ENCODE measurements around the gene MAP7D1. TPM values are rescaled to one million over a fixed set of nuclear protein-coding genes. Genes with fewer than 3 reads are reported as not detected.

MAP7D1 gene
- total RNA-seq, 4 donors from 2014 or later: 376 to 967 (median 474) TPM

DNA sequence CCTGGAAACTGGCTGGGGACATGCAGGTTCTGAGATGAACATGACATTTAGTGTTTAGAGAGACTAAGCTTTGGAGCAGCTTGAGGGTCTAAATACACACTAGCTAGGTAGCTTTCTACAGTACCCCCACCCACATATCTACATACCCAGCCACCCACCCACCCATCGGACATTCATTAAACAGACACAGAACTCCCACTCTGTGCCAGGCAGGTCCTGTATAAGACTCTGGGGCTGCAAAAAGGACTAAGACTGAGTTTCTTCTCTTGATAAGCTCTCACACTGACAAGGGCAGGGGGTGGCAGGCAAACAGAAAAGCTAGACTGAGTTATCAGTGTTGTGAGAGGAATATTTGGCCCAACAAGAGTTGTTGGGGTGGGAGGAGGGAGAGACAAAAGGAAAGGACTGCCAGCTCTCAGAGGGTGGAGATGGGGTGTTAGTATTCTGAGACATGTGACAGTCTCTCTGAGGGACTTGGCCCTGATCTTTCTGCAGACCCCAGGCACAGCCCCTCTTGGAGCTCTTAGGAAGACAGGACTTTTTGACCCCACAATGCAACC lies 6.8 kb downstream of the MAP7D1 start:
- Histone ChIP-seq H3K4me1 (peaks cover 88 to 92% of the 10 kb centered on the region in 2 donors), H3K27ac (peak overlapping the region; percentile 96 to 100 (median 99)), H3K4me3 (no peak overlapping the region), H3K27me3 (no peaks in the 10 kb centered on the region), H3K9me3 (no peaks in the 10 kb centered on the region), H3K36me3 (no peaks in the 10 kb centered on the region)
- TF ChIP-seq, protein P1, sequence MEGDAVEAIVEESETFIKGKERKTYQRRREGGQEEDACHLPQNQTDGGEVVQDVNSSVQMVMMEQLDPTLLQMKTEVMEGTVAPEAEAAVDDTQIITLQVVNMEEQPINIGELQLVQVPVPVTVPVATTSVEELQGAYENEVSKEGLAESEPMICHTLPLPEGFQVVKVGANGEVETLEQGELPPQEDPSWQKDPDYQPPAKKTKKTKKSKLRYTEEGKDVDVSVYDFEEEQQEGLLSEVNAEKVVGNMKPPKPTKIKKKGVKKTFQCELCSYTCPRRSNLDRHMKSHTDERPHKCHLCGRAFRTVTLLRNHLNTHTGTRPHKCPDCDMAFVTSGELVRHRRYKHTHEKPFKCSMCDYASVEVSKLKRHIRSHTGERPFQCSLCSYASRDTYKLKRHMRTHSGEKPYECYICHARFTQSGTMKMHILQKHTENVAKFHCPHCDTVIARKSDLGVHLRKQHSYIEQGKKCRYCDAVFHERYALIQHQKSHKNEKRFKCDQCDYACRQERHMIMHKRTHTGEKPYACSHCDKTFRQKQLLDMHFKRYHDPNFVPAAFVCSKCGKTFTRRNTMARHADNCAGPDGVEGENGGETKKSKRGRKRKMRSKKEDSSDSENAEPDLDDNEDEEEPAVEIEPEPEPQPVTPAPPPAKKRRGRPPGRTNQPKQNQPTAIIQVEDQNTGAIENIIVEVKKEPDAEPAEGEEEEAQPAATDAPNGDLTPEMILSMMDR (IDR thresholded peaks at IDR 0.05 in 4 of 5, conservative IDR thresholded peaks at IDR 0.05 in 1 of 5): no peak
- TF ChIP-seq POLR2A (IDR thresholded peaks at IDR 0.05): no peak
- in situ Hi-C loops (cut with MboI; ENCODE audit: low sequenced_read_pairs in 4 of 4) (no loop called here), intact Hi-C loops (cut with DNase I; ENCODE audit: low total_unique reads) (no loop called here)
- no peak for ATAC-seq
- DNase-seq: no peak

GRCh38 chr1:36163426-36163825 lies 7.5 kb downstream of the MAP7D1 start:
- Histone ChIP-seq H3K9me3 (no peaks in the 10 kb centered on the region), H3K4me3 (no peak overlapping the region), H3K36me3 (no peaks in the 10 kb centered on the region), H3K27ac (peak overlapping the region; percentile 96 to 100 (median 99)), H3K27me3 (no peaks in the 10 kb centered on the region), H3K4me1 (peaks cover 88 to 92% of the 10 kb centered on the region in 2 donors)
- ATAC-seq: no peak
- no peak for DNase-seq
- TF ChIP-seq, protein P1 (IDR thresholded peaks at IDR 0.05 in 4 of 5, conservative IDR thresholded peaks at IDR 0.05 in 1 of 5): no peak
- TF ChIP-seq POLR2A (IDR thresholded peaks at IDR 0.05): no peak
- intact Hi-C loops (cut with DNase I; ENCODE audit: low total_unique reads) (no loop called here), in situ Hi-C loops (cut with MboI; ENCODE audit: low sequenced_read_pairs in 4 of 4) (no loop called here)

DNA sequence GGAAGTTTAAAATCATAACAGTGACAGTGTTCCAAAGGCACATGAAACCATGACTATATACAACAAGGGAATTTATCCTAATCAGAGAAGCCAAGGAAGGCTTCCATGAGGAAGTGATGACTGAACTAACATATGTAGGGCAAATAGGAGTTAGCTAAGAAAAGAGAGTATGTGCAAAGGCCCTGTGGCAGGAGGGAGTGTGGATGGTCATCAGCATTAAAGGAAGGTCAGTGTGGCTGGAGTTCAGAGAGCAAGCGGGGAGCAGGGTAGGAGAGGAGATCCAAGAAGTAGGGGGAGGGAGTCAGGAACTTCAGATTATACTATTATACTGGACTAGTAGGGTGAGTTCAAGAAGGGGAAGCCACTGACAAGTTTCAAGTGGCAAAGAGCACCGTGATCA lies 8.4 kb downstream of the MAP7D1 start:
- Histone ChIP-seq H3K4me1 (peaks cover 88 to 95% of the 10 kb centered on the region in 2 donors), H3K9me3 (no peaks in the 10 kb centered on the region), H3K27ac (peak overlapping the region; percentile 96 to 100 (median 99)), H3K36me3 (no peaks in the 10 kb centered on the region), H3K4me3 (no peak overlapping the region), H3K27me3 (no peaks in the 10 kb centered on the region)
- no peak for ATAC-seq
- intact Hi-C loops (cut with DNase I; ENCODE audit: low total_unique reads): no loop called here
- in situ Hi-C loops (cut with MboI; ENCODE audit: low sequenced_read_pairs in 4 of 4): no loop called here
- DNase-seq: no peak
- no peak for TF ChIP-seq POLR2A (IDR thresholded peaks at IDR 0.05)
- TF ChIP-seq, protein P1 (IDR thresholded peaks at IDR 0.05 in 4 of 5, conservative IDR thresholded peaks at IDR 0.05 in 1 of 5): no peak

DNA sequence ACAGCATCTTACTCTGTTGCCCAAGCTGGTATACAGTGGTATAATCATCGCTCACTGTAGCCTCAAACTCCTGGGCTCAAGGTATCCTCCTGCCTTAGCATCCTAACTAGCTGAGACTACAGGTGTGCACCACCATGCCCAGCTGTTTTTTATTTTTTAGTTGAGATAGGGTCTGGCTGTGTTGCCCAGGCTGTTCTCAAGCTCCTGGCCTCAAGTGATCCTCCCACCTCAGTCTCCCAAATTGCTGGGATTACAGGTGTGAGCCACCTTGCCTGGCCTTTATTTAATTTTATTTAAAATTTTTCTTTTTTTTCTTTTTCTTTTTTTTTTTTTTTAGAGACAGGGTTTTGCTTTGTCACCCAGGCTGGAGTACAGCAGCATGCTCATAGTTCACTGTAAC lies 9.2 kb downstream of the MAP7D1 start:
- H3K36me3 ChIP-seq: no peaks in the 10 kb centered on the region
- DNase-seq (no peak), ATAC-seq (no peak)
- in situ Hi-C loops (cut with MboI; ENCODE audit: low sequenced_read_pairs in 4 of 4): no loop called here
- no peak for TF ChIP-seq POLR2A (IDR thresholded peaks at IDR 0.05)
- TF ChIP-seq, protein P1 (IDR thresholded peaks at IDR 0.05 in 4 of 5, conservative IDR thresholded peaks at IDR 0.05 in 1 of 5): no peak
- H3K27me3 ChIP-seq: no peaks in the 10 kb centered on the region
- no peak overlapping the region for H3K4me3 ChIP-seq
- H3K9me3 ChIP-seq: no peaks in the 10 kb centered on the region
- peaks cover 88 to 95% of the 10 kb centered on the region in 2 donors for H3K4me1 ChIP-seq
- peak overlapping the region; percentile 97 to 100 (median 99) for H3K27ac ChIP-seq
- intact Hi-C loops (cut with DNase I; ENCODE audit: low total_unique reads): no loop called here

GRCh38 chr1:36166136-36166535 lies 10.2 kb downstream of the MAP7D1 start:
- DNase-seq (no peak), ATAC-seq (no peak)
- Histone ChIP-seq H3K4me3 (no peak overlapping the region), H3K27me3 (no peaks in the 10 kb centered on the region), H3K4me1 (peaks cover 88 to 95% of the 10 kb centered on the region in 2 donors), H3K9me3 (no peaks in the 10 kb centered on the region), H3K36me3 (peaks cover 0 to 3% of the 10 kb centered on the region in 2 donors), H3K27ac (peak overlapping the region; percentile 97 to 100 (median 99))
- TF ChIP-seq POLR2A (IDR thresholded peaks at IDR 0.05): no peak
- TF ChIP-seq, protein P1 (IDR thresholded peaks at IDR 0.05 in 4 of 5, conservative IDR thresholded peaks at IDR 0.05 in 1 of 5): no peak
- in situ Hi-C loops (cut with MboI; ENCODE audit: low sequenced_read_pairs in 4 of 4) (no loop called here), intact Hi-C loops (cut with DNase I; ENCODE audit: low total_unique reads) (no loop called here)
